ENCODE measurements around the gene GABRR3.
"Not testable (repeated sequence)": the region's sequence is repeated elsewhere in the genome, so short reads cannot be mapped to it uniquely, and the experiment has no call there.

GABRR3 gene

GRCh38 chr3:98021830-98022560, 13.1 kb downstream of the GABRR3 start:
- DNase-seq (ENCODE audit: low read depth), result no peak

- DNase-seq (ENCODE audit: low read depth), result no peak
Observed at GRCh38 chr3:98020412-98020811, 14.7 kb downstream of the GABRR3 start.

- DNase-seq (ENCODE audit: low read depth), result no peak
Observed at GRCh38 chr3:98018301-98018700, 16.8 kb downstream of the GABRR3 start.

GRCh38 chr3:98014268-98014585, 20.9 kb downstream of the GABRR3 start:
- DNase-seq (ENCODE audit: low read depth), result no peak

GRCh38 chr3:98013411-98014267, 21.5 kb downstream of the GABRR3 start:
- DNase-seq (ENCODE audit: low read depth), result no peak

GRCh38 chr3:98012979-98013378, 22.1 kb downstream of the GABRR3 start:
- DNase-seq (ENCODE audit: low read depth), result no peak

GRCh38 chr3:98010883-98011449, 24.1 kb downstream of the GABRR3 start:
- DNase-seq (ENCODE audit: low read depth), result not testable (repeated sequence)

- DNase-seq (ENCODE audit: low read depth), result no peak
Observed at GRCh38 chr3:98010194-98010882, 24.8 kb downstream of the GABRR3 start.

GRCh38 chr3:98008855-98009254, 26.3 kb downstream of the GABRR3 start:
- no peak for DNase-seq (ENCODE audit: low read depth)

GRCh38 chr3:98005438-98005837, 29.7 kb downstream of the GABRR3 start:
- DNase-seq (ENCODE audit: low read depth), result no peak

- DNase-seq (ENCODE audit: low read depth), result no peak
Observed at GRCh38 chr3:98004721-98005120, 30.4 kb downstream of the GABRR3 start.

- no peak for DNase-seq (ENCODE audit: low read depth)
Observed at GRCh38 chr3:98003306-98003969, 31.7 kb downstream of the GABRR3 start.

- no peak for DNase-seq (ENCODE audit: low read depth)
Observed at GRCh38 chr3:98002717-98003116, 32.4 kb downstream of the GABRR3 start.

GRCh38 chr3:97999994-98000393, 35.1 kb downstream of the GABRR3 start:
- DNase-seq (ENCODE audit: low read depth), result no peak

GRCh38 chr3:97999103-97999502, 36.0 kb downstream of the GABRR3 start:
- DNase-seq (ENCODE audit: low read depth), result no peak

- DNase-seq (ENCODE audit: low read depth), result no peak
Observed at GRCh38 chr3:97996988-97997387, 38.1 kb downstream of the GABRR3 start.

GRCh38 chr3:97994328-97994945, 40.7 kb downstream of the GABRR3 start:
- DNase-seq (ENCODE audit: low read depth), result no peak

GRCh38 chr3:97993526-97993925, 41.6 kb downstream of the GABRR3 start:
- no peak for DNase-seq (ENCODE audit: low read depth)

GRCh38 chr3:97992547-97993173, 42.5 kb downstream of the GABRR3 start:
- no peak for DNase-seq (ENCODE audit: low read depth)

GRCh38 chr3:97991293-97991682, 43.8 kb downstream of the GABRR3 start:
- no peak for DNase-seq (ENCODE audit: low read depth)
